ENCODE results near the gene VCL.
"Not testable (repeated sequence)": the region's sequence is repeated elsewhere in the genome, so short reads cannot be mapped to it uniquely, and the experiment has no call there.

The VCL gene

GRCh38 chr10:74011017-74011416 is 13.1 kb downstream of the VCL start:
- DNase-seq: no peak

DNA sequence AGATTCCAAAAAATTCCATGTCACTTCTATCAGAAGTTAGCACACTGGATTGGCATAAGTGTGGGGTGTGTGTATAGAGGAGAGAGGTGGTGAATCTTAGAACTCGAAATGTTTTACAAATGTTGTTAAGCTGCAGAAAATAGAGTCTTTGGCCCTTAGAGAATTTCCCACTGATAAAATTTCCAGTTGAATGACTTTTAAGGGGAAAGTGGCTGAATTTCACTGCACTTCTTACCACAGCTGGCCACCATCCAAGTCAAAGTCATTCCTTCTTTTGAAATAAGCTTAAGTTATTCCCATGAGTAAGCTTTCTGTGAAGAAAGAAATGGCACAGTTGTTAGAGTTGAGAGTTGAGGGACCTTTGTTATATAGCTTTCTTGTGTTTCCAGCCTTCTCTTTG is 13.9 kb downstream of the VCL start:
- DNase-seq: no peak

- DNase-seq: no peak
Measured at GRCh38 chr10:74012480-74012879, 14.6 kb downstream of the VCL start.

DNA sequence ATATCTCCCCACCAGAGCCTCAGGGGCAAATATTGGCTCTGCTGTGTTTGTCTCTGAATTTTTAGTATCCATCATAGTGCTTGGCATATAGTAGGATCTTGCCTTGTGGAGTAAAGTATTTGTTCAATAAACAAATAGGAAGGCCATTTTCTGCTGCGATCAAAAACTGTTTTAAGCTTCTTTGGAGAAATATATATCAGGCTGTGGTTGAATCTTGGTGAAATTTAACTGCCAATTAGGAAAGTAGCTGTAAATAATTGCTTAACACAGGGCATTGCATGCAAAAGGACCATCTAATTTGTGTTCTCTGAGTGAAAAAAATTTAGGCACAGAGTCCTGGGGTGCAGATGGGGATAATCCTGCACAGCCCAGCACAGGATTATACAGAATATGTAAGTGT is 15.1 kb downstream of the VCL start:
- DNase-seq: no peak

DNA sequence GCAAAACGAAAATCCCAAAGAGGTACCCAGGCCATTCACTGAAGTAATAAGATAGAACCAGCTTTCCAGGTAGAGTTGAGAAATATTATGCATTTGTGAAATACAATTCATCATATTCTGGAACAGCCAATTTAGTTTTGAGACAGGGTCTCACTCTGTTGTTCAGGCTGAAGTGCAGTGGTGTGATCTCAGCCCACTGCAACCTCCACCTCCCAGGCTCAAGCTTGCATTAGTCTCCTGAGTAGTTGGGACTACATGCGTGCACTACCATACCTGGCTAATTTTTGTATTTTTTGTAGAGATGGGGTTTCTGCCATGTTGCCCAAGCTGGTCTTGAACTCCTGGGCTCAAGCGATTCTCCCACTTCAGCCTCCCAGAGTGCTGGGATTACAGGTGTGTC is 16.7 kb downstream of the VCL start:
- DNase-seq: not testable (repeated sequence)

- no peak for DNase-seq
Measured at GRCh38 chr10:74018241-74018640, 20.3 kb downstream of the VCL start.

GRCh38 chr10:74021248-74022055 is 23.5 kb downstream of the VCL start:
- DNase-seq: no peak

- DNase-seq: no peak
Measured at GRCh38 chr10:74022926-74023629, 25.2 kb downstream of the VCL start.

GRCh38 chr10:74024600-74024999 is 26.7 kb downstream of the VCL start:
- DNase-seq: no peak

DNA sequence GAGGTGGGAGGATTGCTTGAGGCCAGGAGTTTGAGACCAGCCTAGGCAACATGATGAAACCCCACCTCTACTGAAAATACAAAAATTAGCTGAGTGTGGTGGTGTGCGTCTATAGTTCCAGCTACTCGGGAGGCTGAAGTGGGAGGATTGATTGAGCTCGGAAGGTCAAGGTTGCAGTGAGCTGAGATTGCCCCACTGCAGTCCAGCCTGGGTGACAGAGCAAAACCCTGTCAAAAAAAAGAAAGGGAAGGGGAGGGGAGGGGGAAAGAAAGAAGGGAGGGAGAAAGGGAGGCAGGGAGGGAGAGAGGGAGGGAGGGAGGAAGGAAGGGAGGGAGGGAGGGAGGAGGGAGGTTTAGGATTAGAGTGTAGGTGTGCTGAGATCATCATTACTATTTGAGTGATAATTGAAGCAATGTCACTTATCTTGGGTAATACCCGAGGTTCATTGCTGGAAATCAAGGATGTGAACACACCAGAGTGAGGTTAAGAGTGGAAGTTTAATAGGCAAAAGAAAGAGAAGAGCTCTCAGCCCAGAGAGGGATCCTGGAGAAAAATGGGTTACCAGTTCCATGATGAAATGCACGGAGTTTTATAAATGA is 27.6 kb downstream of the VCL start:
- DNase-seq: no peak

DNA sequence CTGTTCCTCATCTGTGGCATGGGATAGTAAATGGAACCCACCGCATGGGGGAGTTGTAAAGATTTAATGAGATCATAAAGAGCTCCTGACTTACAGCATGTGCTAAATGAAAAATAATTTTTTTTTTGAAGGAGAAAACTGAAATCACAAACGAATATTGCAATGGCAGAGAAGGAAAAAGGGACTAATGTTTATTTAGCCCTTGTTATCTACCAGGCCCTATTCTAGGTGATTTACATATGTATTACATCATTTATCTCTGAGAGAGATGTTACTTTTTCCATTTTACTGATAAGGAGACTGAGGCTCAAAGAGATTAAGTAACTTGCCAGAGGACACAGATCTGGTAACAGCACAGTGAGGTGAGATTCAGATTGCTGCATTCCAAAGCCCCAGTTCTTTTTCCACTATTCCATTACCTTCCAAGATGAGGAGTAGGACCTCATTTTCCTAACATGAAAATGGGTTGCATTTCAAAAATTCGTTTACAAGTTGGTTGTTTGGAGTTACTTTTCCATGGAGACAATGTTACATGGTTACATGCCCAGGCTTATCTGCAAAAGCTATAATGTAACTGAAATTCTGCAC is 28.6 kb downstream of the VCL start:
- no peak for DNase-seq

DNA sequence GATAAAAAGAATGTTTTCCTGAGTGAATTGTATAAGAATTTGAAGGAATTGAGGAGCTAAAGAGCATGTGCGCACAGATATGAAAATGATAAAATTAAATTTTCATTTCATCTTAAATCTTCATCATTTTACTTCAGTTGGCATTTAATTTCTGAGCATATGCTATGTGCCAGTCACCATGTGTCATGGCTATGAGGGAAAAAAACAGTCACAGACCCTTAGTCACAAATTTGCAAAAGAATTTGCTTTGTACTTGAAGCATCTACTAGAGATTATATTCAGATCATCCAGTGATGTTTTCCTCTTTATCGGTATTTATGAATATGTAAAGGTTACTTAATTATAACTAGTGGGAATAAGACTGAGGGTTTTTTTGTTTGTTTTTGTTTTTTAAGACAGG is 29.8 kb downstream of the VCL start:
- no peak for DNase-seq

- no peak for DNase-seq
Measured at GRCh38 chr10:74029943-74030342, 32.0 kb downstream of the VCL start.

DNA sequence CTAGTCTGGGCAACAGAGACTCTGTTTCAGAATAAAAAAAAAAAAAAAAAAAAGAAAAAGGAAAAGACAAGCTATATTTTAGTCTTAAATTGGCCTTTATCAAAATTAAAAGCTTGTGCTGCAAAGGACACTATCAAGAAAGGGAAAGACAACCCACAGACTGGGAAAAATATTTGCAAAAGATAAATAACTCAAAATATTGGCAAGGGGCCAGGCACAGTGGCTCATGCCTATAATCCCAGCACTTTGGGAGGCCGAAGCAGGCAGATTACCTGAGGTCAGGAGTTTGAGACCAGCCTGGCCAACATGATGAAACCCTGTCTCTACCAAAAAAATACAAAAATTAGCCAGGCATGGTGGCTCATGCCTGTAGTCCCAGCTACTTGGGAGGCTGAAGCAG is 34.3 kb downstream of the VCL start:
- DNase-seq: not testable (repeated sequence)

GRCh38 chr10:74032900-74033655 is 35.2 kb downstream of the VCL start:
- no peak for DNase-seq

- no peak for DNase-seq
Measured at GRCh38 chr10:74033702-74034101, 35.8 kb downstream of the VCL start.

DNA sequence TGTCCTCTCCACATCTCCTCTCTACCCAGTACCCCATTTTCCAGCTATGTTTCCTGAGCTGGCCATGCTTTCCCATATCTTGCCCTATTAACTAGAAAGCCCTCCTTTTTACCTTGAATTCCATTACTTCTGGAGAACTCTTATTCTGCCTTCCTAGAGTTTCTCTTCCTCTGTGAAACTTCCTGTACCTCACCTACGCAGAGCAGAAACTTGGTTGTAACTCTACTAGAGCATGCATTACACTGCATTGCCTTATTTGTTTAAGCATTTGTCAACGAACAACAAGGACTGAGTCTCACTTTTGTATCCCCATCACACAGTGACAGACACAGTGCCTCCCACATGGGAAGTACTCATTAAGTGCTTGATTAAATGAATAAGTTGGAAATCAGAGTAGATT is 36.4 kb downstream of the VCL start:
- DNase-seq: no peak

GRCh38 chr10:74035303-74035702 is 37.4 kb downstream of the VCL start:
- peak; percentile 28 for DNase-seq

DNA sequence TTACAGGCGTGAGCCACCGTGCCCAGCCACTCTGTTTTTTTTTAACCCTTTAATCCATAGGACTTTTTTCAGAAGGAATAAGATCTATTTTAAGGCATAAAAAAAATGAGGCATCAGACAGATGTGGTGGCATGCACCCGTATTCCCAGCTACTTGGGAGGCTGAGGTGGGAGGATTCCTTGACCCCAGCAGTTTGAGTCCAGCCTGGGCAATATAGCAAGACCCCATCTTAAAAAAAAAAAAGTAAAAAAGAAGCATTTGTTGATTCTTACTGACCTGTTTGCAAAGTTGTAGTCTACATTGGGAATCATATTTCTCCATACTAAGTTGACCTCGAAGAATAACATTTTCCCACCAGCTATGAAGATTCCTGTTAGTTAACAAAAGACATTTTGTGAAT is 38.6 kb downstream of the VCL start:
- no peak for DNase-seq

DNA sequence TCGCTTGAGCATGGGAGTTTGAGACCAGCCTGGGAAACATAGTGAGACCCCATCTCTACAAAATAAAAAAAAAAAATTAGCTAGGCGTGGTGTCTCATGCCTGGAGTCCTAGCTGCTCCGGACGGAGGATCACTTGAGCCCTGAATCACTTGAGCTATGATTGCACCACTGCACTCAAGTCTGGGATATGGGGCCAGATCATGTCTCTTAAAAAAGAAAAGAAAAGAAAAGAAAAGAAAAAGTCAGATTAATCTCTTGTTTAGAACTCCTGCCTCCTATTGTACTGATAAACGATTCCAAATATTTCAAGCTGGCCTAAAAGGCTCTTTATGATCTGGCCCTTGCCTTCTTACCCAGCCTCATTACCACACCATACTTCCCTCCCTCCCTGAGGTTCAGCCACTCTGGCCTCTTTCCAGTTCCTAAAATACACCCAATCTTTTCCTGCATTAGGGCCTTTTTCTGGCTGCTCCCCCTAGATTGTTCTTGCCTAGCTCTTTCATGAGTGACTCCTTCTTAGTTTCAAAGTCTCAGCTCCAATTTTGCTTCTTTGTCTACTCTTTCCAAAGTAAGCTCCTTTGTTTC is 41.7 kb downstream of the VCL start:
- no peak for DNase-seq

GRCh38 chr10:74040200-74041126 is 42.5 kb downstream of the VCL start:
- no peak for DNase-seq

Data from CD4-positive, alpha-beta T cell treated with Interleukin-10 for 1 hour (primary cell).